Measurements from ENCODE around the gene BOD1.

GRCh38 chr5:173594061-173594460 is 22.4 kb downstream of the BOD1 start:
- no peak for TF ChIP-seq CTCF (IDR thresholded peaks at IDR 0.05; ENCODE audit: low read depth, low read length, missing input control)
- TF ChIP-seq EGR1 (IDR thresholded peaks at IDR 0.05; ENCODE audit: low read depth in 2 of 2), result no peak
- TF ChIP-seq SP1 (IDR thresholded peaks at IDR 0.05), result no peak
- TF ChIP-seq FOXA1 (IDR thresholded peaks at IDR 0.05), result no peak
- TF ChIP-seq YY1 (IDR thresholded peaks at IDR 0.05), result no peak
- TF ChIP-seq RAD21 (IDR thresholded peaks at IDR 0.05), result no peak
- no peak for TF ChIP-seq REST (IDR thresholded peaks at IDR 0.05)
- TF ChIP-seq HNF4A (conservative IDR thresholded peaks at IDR 0.05), result no peak
- TF ChIP-seq GABPA (IDR thresholded peaks at IDR 0.05 in 1 of 2, conservative IDR thresholded peaks at IDR 0.05 in 1 of 2), result no peak
- no peak for TF ChIP-seq MAX (IDR thresholded peaks at IDR 0.05)
- TF ChIP-seq TAF1 (conservative IDR thresholded peaks at IDR 0.05), result no peak
- no peak for TF ChIP-seq JUND (IDR thresholded peaks at IDR 0.05)
- no peak for TF ChIP-seq ATF3 (IDR thresholded peaks at IDR 0.05)

Data from liver (tissue), 3 donors.